Vagina (tissue), 2 donors: ENCODE data around the gene FLT4. TPM values are rescaled to one million over a fixed set of nuclear protein-coding genes. Genes with fewer than 3 reads are reported as not detected.

ENCODE experiments used
- DNase-seq, 2 donors: peaks; one replicate each; pipeline ENCODE4 v3.0.0-alpha.2; 2017; ENCODE audit errors: extremely low spot score in 2 of 2
- H3K27ac ChIP-seq: fragments of 200-600 bp; sonication (generic); one replicate; pipeline ENCODE4 v1.5.1; 2019
- H3K27me3 ChIP-seq: fragments of 200-600 bp; sonication (generic); one replicate; pipeline ENCODE4 v1.5.1; 2019
- H3K36me3 ChIP-seq, 2 donors: fragments of 200-600 bp; sonication (generic); one replicate each; pipeline ENCODE4 v1.5.1; 2017 to 2019
- H3K4me1 ChIP-seq: fragments of 200-600 bp; sonication (generic); one replicate; pipeline ENCODE4 v1.5.1; 2019
- H3K4me3 ChIP-seq, 2 donors: fragments of 200-600 bp; sonication (generic); 1 replicate in 1 of 2; 2 replicates in 1 of 2; pipeline ENCODE4 v1.5.1; 2016 to 2019
- H3K9me3 ChIP-seq: fragments of 200-600 bp; sonication (generic); one replicate; pipeline ENCODE4 v1.5.1; 2019
- POLR2A ChIP-seq, 2 donors: fragments of 450-650 bp; IDR thresholded peaks; one replicate each; pipeline ENCODE4 v1.6.1; 2017; ENCODE audit warnings: antibody characterized with exemption in 2 of 2, mild to moderate bottlenecking in 2 of 2, moderate library complexity in 2 of 2
- POLR2AphosphoS5 ChIP-seq, 2 donors: sonication (generic); formaldehyde crosslinking; IDR thresholded peaks; one replicate each; pipeline ENCODE4 v1.9.0; 2017; ENCODE audit warnings: antibody characterized with exemption in 2 of 2, mild to moderate bottlenecking in 2 of 2, low read depth in 1 of 2; ENCODE audit not compliant: insufficient read depth in 1 of 2
- intact Hi-C: fragments of 100-400 bp; cut with DNase I; formaldehyde crosslinking; loops from one replicate; pipeline ENCODE4 v1.15.1; 2023
- total RNA-seq: library from RNA; depleted of rRNA; stranded (reverse); fragments of >200 nt; gene quantifications from one replicate; pipeline ENCODE4 v1.2.3, GENCODE V29; 2016
- TF ChIP-seq, protein P1 (sequence below), 3 experiments: fragments of 450-650 bp in 2 of 3; fragments of 200-600 bp in 1 of 3; sonication (generic) in 1 of 3; IDR thresholded peaks; one replicate each; pipeline ENCODE4 v1.5.1; 2017 to 2019; ENCODE audit warnings: antibody characterized with exemption in 3 of 3, mild to moderate bottlenecking in 2 of 3, moderate library complexity in 2 of 3

Gene FLT4
- total RNA-seq, 1 donor from 2014 or later = 20.9 TPM

GRCh38 chr5:180628211-180628610, 21.2 kb downstream of the FLT4 start:
- no peaks in the 10 kb centered on the region for H3K9me3 ChIP-seq
- no peaks in the 10 kb centered on the region for H3K4me1 ChIP-seq
- H3K4me3 ChIP-seq = no peak overlapping the region
- no peak overlapping the region for H3K27ac ChIP-seq
- H3K27me3 ChIP-seq = no peaks in the 10 kb centered on the region
- H3K36me3 ChIP-seq = no peaks in the 10 kb centered on the region
- TF ChIP-seq POLR2A (IDR thresholded peaks at IDR 0.05) (no peak), POLR2AphosphoS5 (IDR thresholded peaks at IDR 0.05; ENCODE audit: insufficient read depth in 1 of 2, low read depth in 1 of 2) (no peak)
- TF ChIP-seq, protein P1, sequence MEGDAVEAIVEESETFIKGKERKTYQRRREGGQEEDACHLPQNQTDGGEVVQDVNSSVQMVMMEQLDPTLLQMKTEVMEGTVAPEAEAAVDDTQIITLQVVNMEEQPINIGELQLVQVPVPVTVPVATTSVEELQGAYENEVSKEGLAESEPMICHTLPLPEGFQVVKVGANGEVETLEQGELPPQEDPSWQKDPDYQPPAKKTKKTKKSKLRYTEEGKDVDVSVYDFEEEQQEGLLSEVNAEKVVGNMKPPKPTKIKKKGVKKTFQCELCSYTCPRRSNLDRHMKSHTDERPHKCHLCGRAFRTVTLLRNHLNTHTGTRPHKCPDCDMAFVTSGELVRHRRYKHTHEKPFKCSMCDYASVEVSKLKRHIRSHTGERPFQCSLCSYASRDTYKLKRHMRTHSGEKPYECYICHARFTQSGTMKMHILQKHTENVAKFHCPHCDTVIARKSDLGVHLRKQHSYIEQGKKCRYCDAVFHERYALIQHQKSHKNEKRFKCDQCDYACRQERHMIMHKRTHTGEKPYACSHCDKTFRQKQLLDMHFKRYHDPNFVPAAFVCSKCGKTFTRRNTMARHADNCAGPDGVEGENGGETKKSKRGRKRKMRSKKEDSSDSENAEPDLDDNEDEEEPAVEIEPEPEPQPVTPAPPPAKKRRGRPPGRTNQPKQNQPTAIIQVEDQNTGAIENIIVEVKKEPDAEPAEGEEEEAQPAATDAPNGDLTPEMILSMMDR (IDR thresholded peaks at IDR 0.05) = no peak
- no peak for DNase-seq
- intact Hi-C loops = no loop called here

DNA sequence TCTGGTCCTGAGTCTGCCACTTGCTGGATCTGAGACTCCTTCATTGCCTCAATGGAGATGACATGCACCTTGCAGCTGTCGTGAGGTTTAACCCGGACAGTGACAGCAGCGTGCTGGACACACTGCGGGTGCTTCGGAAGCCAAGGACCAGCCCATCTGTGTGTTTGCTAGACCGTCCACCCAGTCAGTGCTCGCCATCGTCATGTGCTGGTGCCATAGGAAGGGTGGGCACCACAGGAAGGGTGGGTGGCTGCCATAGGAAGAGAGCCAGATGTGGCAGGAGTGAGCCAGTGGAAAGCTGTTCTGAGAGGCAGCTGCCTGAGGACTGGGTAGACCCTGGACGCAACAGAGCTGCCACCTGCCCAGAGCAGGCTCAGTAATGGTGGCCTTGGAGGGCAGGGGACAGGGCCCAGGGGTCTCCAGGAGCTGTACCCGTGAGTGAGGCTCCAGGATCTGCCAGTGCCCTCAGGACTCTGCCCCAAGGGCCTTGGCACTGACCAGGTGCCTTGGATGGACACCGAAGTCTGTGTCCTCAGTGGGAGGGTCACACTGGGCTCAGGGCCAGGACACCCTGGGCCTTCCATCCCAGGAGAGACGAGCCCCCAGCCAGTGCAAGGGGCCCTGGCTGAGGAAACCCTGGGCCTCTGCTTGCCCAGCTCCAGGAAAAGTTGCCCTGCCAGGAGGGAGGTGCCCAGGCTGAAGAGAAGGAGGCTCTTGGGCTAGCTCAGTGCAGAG, 21.8 kb downstream of the FLT4 start:
- H3K9me3 ChIP-seq = no peaks in the 10 kb centered on the region
- H3K27ac ChIP-seq = no peak overlapping the region
- H3K4me3 ChIP-seq = no peak overlapping the region
- no peaks in the 10 kb centered on the region for H3K27me3 ChIP-seq
- intact Hi-C loops = no loop called here
- H3K4me1 ChIP-seq = no peaks in the 10 kb centered on the region
- no peak for DNase-seq
- no peak for TF ChIP-seq POLR2AphosphoS5 (IDR thresholded peaks at IDR 0.05; ENCODE audit: insufficient read depth in 1 of 2, low read depth in 1 of 2)
- TF ChIP-seq, protein P1 (IDR thresholded peaks at IDR 0.05) = no peak
- no peak for TF ChIP-seq POLR2A (IDR thresholded peaks at IDR 0.05)
- H3K36me3 ChIP-seq = no peaks in the 10 kb centered on the region

DNA sequence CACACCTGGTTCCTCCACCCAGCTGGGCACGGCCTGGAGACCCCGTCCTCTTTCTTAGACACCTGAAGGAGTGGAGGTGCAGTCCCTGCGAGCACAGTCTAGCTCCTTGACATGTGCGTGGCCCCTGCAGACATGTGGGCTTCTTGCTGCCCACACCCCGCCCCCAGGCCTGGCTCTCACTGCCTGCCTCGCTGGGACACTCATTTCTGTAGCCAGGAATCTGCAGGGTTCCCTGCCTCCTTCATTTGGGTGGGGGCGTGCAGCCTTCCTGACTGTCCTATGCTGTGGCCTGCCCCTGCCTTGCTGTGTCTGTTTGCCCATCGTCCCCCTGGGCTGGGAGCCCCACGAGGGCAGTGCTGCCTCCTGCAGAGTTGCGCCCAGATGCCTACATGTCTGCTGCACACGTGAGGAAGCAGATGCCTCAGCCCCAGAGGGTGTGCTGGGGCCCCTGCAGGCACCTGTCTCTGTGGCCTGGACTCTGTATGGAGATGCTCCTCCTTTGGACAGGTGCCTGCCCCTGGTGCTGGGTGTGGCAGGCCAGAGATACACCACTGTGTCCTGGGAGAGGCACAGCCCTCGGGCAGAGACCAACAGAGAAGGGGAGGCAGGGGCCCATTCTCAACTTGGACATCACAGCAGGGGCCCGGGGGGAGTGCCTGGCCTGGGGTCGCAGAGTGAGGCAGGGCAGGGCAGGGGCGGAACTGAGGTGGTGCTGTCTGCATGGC, 22.6 kb downstream of the FLT4 start:
- no peak overlapping the region for H3K4me3 ChIP-seq
- no peaks in the 10 kb centered on the region for H3K9me3 ChIP-seq
- intact Hi-C loops = no loop called here
- DNase-seq = no peak
- H3K27ac ChIP-seq = no peak overlapping the region
- TF ChIP-seq POLR2A (IDR thresholded peaks at IDR 0.05) = no peak
- TF ChIP-seq, protein P1 (IDR thresholded peaks at IDR 0.05) = no peak
- no peak for TF ChIP-seq POLR2AphosphoS5 (IDR thresholded peaks at IDR 0.05; ENCODE audit: insufficient read depth in 1 of 2, low read depth in 1 of 2)
- no peaks in the 10 kb centered on the region for H3K4me1 ChIP-seq
- H3K36me3 ChIP-seq = no peaks in the 10 kb centered on the region
- H3K27me3 ChIP-seq = no peaks in the 10 kb centered on the region

DNA sequence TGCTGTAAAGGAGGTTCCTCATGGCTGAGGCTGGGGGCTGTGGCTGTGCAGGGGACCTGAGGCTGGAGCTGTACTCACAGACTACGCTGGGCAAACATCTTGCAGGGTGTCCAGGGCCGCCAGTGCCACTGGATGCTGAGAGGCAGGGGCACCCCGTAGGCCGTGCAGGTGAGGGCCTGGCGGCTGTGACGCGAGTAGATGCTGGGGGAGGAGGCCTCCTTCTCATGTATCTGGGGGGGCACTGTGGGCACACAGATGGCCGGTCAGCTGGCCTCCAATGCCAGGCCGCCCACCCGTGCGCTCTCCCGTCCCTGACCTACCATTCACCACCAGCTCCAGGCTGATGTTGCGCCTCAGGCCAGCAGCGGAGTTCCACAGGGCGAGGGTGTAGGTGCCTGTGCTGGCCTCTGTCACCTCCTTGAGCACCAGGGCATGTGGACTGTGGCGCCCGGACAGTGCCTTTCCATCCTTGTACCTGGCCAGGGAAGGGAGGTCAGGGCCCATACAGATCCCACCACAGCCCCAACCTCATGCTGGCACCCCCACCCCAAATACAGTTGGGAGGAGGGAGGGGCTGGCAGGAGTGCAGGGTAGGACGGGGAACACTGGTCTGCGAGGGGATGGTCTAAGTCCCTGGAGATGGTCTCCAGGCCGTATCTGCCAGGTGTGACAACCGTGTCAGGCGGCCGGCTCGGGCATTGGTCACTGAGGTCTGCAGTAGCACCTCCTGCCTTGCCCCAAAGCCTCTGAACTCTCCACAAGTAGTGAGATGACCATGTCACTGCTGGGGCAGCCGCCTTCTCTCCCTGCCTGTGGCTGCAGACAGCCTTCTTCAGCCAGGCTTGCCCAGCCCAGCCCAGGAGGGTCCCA, 23.4 kb downstream of the FLT4 start:
- Histone ChIP-seq H3K4me3 (no peak overlapping the region), H3K36me3 (no peaks in the 10 kb centered on the region), H3K4me1 (no peaks in the 10 kb centered on the region), H3K9me3 (no peaks in the 10 kb centered on the region), H3K27ac (no peak overlapping the region), H3K27me3 (no peaks in the 10 kb centered on the region)
- intact Hi-C loops = no loop called here
- TF ChIP-seq, protein P1 (IDR thresholded peaks at IDR 0.05) = no peak
- TF ChIP-seq POLR2A (IDR thresholded peaks at IDR 0.05) (no peak), POLR2AphosphoS5 (IDR thresholded peaks at IDR 0.05; ENCODE audit: insufficient read depth in 1 of 2, low read depth in 1 of 2) (no peak)
- no peak for DNase-seq
